GM06990 (cell line): ENCODE results near the gene PPP2R2C.

ENCODE experiments used
- DNase-seq: peaks from one replicate; pipeline ENCODE4 v3.0.0-alpha.2; 2011; ENCODE audit not compliant: insufficient read length; ENCODE audit errors: extremely low read depth
- H3K27me3 ChIP-seq: replicated peaks from 2 replicates; pipeline ENCODE4 v1.6.0; 2011; ENCODE audit warnings: low read length; ENCODE audit not compliant: control insufficient read depth, insufficient read depth
- H3K36me3 ChIP-seq: 2 replicates; pipeline ENCODE4 v1.5.1; 2011; ENCODE audit warnings: low read length; ENCODE audit not compliant: control insufficient read depth, insufficient read depth
- H3K4me3 ChIP-seq: replicated peaks from 2 replicates; pipeline ENCODE4 v1.5.1; 2011; ENCODE audit warnings: low read depth, mild to moderate bottlenecking, control low read depth, low read length
- TF ChIP-seq, protein P1 (sequence below): IDR thresholded peaks from 2 replicates; pipeline ENCODE4 v1.5.1; 2011; ENCODE audit warnings: low read length, control low read depth, mild to moderate bottlenecking, inconsistent platforms; ENCODE audit not compliant: insufficient read depth, poor library complexity, severe bottlenecking

Gene PPP2R2C

DNA sequence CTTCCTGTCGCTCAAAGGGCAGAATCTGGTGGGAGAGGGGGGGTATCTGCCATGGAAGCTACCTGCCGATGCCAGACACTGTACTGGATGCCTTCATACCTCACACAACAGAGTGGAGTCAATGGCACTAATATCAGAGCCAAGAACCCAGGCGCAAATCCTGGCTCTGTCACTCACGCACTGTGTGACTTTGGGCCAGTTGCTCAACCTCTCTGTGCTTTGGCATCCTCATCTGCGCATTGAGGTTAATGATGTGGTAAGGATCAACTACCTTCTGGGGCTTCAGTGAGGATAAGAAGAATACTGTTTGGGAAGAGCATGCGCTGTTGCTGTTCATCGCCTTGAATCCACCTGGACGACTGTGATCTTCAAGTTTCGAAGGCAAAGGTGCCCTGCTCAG is 70.6 kb downstream of the PPP2R2C start:
- no peak overlapping the region for H3K4me3 ChIP-seq
- H3K27me3 ChIP-seq = peaks cover 2% of the 10 kb centered on the region
- TF ChIP-seq, protein P1, sequence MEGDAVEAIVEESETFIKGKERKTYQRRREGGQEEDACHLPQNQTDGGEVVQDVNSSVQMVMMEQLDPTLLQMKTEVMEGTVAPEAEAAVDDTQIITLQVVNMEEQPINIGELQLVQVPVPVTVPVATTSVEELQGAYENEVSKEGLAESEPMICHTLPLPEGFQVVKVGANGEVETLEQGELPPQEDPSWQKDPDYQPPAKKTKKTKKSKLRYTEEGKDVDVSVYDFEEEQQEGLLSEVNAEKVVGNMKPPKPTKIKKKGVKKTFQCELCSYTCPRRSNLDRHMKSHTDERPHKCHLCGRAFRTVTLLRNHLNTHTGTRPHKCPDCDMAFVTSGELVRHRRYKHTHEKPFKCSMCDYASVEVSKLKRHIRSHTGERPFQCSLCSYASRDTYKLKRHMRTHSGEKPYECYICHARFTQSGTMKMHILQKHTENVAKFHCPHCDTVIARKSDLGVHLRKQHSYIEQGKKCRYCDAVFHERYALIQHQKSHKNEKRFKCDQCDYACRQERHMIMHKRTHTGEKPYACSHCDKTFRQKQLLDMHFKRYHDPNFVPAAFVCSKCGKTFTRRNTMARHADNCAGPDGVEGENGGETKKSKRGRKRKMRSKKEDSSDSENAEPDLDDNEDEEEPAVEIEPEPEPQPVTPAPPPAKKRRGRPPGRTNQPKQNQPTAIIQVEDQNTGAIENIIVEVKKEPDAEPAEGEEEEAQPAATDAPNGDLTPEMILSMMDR = no peak
- no peaks in the 10 kb centered on the region for H3K36me3 ChIP-seq
- no peak for DNase-seq

DNA sequence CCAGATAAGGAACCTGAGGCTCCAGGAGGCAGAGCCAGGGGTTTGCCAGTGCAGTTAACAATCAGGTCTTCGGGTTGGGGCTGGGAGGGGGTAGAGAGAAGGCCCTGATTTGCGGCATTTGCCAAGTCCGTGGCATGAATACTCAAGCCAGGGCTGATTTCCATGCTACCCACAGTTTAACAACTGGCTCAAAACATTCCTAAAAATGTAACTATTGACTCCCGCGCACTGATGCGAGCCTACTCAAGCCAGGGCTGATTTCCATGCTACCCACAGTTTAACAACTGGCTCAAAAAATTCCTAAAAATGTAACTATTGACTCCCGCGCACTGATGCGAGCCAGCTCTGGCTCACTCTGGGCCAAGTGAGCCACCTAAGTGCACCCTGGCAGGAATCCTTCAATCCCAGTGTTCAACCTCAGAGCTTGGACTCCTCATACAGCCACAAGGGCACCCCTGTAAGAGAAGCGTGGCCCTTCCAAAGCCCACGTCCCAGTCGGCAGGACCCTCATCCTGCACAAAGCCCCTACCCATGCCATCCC is 75.6 kb downstream of the PPP2R2C start:
- no peak for DNase-seq
- Histone ChIP-seq H3K4me3 (no peak overlapping the region), H3K27me3 (no peaks in the 10 kb centered on the region; the same call in 1 of the 2 replicates), H3K36me3 (no peaks in the 10 kb centered on the region)
- TF ChIP-seq, protein P1 = no peak

DNA sequence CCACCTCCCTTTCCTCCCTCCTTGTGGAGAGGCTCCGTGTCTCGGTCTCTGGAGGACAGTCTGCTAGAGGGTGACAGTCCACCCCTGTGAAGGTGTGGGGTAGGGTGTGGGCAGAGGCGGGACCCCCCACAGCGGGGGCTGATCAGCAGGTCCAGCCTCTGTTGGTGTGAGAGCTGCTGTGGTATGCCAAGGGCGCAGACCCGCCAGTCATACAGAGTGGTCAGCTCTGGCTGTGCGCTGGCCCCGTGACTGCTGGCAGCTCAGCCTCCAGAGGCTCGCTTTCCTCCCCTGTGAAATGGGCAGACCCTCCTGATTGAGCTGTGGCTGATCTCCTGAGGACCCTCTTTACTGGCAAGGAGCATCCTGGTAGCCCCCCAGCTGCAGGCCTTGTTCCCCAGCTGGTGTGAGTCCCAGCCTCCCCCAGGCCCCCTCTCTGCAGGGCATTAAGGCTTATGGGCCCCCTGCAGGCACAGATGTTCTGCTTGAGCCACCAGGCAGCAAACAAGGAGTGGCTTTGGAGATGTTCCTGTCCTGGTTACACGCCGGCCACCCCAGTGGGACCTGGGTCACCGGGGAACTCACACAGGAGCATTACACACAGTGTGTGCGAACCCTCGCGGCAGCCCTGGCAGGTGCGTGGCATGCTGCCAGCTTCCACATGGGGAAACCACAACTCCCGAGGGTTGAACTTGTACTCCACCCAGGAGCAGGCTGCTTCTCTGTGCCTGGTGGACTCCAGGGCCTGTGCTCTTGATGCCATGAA is 76.8 kb downstream of the PPP2R2C start:
- H3K4me3 ChIP-seq = no peak overlapping the region
- no peaks in the 10 kb centered on the region for H3K36me3 ChIP-seq
- DNase-seq = no peak
- no peaks in the 10 kb centered on the region; the same call in 1 of the 2 replicates for H3K27me3 ChIP-seq
- TF ChIP-seq, protein P1 = no peak

GRCh38 chr4:6394671-6395081 is 77.7 kb downstream of the PPP2R2C start:
- H3K4me3 ChIP-seq = no peak overlapping the region
- DNase-seq = no peak
- TF ChIP-seq, protein P1 = no peak
- H3K27me3 ChIP-seq = no peaks in the 10 kb centered on the region; the same call in 1 of the 2 replicates
- H3K36me3 ChIP-seq = no peaks in the 10 kb centered on the region

- no peaks in the 10 kb centered on the region for H3K36me3 ChIP-seq
- DNase-seq = no peak
- TF ChIP-seq, protein P1 = no peak
- H3K4me3 ChIP-seq = no peak overlapping the region
- no peaks in the 10 kb centered on the region; the same call in 1 of the 2 replicates for H3K27me3 ChIP-seq
Measured at GRCh38 chr4:6393544-6394475, 78.6 kb downstream of the PPP2R2C start.
